HG02981 (cell line): ENCODE data around the gene MRPS31.
"Not testable (repeated sequence)": the region's sequence is repeated elsewhere in the genome, so short reads cannot be mapped to it uniquely, and the experiment has no call there.

Source experiments
- ATAC-seq: cut with Tn5 transposase; IDR thresholded peaks from one replicate; pipeline ENCODE4 v1.9.1; 2021; ENCODE audit warnings: mild to moderate bottlenecking, moderate library complexity; ENCODE audit not compliant: unreplicated experiment

MRPS31 gene

DNA sequence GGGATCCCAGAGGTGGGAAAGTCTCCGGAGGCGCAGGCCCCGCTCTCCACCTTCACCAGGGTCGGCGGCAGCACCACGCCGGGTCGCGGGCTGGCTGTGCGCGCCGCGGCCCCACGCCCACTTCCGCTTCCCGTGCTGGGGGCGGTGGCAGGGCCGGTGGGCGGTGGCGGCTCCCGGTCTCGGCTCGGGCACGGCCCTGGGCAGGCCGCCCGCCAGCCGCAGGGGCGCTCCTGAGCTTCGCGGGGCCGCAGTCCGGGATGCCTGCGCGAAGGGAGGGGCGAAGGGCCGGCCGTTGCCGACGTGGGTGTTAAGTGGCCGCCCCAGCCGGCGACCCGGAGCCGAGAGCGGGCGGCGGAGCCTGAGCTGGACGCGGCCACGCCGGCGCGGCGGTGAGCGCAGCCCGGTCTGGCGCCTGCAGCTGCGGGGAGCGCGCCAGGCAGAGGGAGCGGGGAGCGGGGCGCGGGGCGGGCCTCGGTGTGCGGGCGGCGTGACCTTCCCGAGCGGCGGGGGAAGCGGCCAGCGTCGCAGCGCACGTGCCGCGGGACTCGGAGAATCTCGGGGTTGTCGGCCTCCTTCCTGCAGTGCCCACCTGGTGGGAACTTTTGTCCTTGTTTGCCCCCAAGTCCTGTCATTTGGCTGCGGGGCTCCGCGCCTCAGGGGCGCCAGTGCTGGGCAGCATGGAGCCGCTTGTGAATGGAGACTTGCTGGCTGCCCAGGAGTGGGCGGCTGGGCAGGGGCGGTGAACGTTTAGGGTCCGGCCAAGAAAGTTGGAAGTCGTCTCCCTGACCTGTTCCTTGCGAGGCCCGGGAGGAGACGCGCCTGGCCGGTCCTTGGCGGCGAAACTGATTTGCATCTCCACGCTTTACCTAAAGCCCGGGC is 18.5 kb upstream of the MRPS31 start, which contains the start of gene SLC25A15:
Gene SLC25A15 (plus strand): TSS at position 337 of the 879 bp plus-strand sequence. CDS start 3,616 bp downstream, outside the sequence.
- peak; percentile 82 for ATAC-seq

GRCh38 chr13:40788540-40789274 is 17.7 kb upstream of the MRPS31 start:
- not testable (repeated sequence) for ATAC-seq

DNA sequence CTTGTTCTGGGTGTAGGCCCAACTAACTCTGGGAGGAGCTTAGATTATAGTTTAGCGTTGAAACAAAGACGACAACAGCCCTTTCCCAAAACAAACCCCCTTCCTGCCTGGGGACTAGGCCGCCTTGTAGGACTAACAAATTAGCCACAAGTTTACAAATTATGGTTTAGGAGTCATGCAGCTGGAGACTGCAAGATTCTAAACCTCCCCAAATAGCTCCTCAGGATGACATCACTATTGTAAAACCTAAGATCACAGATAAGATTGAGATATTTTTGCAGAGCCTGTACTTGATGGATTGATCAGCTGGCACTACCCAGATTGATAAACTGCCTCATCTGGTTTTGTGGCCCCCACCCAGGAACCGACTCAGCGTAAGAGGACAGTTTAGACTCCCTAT is 16.1 kb upstream of the MRPS31 start:
- no peak for ATAC-seq

- ATAC-seq: no peak
Measured at GRCh38 chr13:40786568-40786996, 15.6 kb upstream of the MRPS31 start.

GRCh38 chr13:40784540-40784939 is 13.6 kb upstream of the MRPS31 start:
- no peak for ATAC-seq

DNA sequence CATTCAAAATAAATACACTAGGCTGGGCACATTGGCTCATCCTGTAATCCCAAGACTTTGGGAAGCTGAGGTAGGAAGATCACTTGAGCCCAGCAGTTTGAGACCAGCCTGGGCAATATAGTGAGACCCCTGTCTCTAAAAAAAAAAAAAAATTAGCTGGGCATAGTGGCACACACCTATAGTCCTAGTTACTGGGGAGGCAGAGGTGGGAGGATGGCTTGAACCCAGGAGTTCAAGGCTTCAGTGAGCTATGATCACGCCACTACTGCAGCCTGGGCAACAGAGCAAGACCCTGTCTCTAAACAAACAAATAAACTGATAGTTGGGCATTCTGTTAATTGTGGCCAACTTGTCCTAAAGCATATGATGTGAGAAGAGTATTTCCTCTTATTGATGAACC is 12.0 kb upstream of the MRPS31 start:
- not testable (repeated sequence) for ATAC-seq

DNA sequence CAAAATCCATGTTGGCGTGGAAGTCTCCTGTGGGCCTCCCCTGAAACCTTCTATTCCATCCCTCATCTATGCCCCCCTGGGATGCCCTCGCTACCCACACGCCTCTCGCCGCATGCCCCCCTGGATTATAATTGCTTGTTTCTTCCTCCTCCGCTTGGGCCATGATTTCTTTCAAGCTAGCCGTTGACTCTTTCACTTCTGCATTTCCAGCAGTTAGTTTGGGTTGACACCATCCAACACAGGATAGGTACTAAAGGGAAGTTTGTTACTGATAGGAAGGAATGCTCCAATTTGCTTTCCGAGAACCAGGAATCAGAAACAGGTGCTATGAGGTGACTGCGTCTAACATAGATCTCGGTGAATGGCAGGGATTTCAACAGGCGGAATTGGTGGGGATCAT is 10.7 kb upstream of the MRPS31 start:
- ATAC-seq: no peak

- no peak for ATAC-seq
Measured at GRCh38 chr13:40780822-40781401, 9.9 kb upstream of the MRPS31 start.

- ATAC-seq: no peak
Measured at GRCh38 chr13:40779796-40780285, 8.9 kb upstream of the MRPS31 start.

DNA sequence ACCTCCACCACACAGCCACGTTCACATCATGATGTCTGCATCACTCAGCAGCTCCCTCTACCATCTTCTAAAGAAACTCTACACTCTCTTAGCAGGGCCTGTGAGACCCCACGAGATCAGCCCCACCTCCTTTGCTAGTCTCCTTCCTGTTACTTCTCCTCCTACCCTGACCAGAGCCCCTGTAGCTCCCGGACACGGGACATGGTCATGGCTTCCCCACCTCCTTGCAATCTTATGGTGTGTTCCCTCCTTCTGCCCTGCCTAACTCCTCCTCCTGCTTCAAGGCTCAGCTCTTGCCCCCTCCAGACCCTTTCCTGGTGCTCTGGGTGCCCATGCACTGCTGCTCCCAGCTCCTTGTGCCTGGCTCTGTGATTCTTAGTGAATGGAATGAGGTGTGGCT is 8.1 kb upstream of the MRPS31 start:
- ATAC-seq: no peak

GRCh38 chr13:40777809-40778175 is 6.8 kb upstream of the MRPS31 start:
- ATAC-seq: no peak

GRCh38 chr13:40777166-40777808 is 6.3 kb upstream of the MRPS31 start:
- peak; percentile 75 for ATAC-seq

DNA sequence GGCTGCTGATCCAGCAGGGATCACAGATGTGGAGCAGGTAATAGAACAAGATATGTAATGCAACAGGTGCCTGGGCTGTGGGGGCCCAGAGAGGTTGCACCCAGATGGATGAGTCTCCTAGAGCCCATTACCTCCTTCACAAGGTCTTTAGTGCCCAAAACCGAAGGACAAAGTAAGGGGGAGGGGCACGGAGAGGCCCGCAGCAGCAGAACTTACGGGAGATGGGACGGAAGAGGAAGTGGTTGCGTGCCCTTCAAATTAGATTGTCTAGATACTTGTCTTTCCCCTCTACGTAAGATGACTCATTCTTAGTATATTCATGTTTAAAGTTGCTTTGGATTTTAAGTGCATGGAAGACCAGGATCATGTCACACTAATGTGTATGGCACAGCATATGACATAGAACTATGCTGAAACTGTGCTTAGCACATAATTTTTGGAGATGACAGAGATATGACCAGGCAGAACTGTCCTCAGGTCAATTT is 5.7 kb upstream of the MRPS31 start:
- ATAC-seq: peak; percentile 56

GRCh38 chr13:40776232-40776631 is 5.2 kb upstream of the MRPS31 start:
- ATAC-seq: no peak

GRCh38 chr13:40774672-40775071 is 3.7 kb upstream of the MRPS31 start:
- no peak for ATAC-seq

GRCh38 chr13:40772765-40773473 is 1.9 kb upstream of the MRPS31 start:
- ATAC-seq: no peak

- no peak for ATAC-seq
Measured at GRCh38 chr13:40770609-40770933, 419 bp downstream of the MRPS31 start.

DNA sequence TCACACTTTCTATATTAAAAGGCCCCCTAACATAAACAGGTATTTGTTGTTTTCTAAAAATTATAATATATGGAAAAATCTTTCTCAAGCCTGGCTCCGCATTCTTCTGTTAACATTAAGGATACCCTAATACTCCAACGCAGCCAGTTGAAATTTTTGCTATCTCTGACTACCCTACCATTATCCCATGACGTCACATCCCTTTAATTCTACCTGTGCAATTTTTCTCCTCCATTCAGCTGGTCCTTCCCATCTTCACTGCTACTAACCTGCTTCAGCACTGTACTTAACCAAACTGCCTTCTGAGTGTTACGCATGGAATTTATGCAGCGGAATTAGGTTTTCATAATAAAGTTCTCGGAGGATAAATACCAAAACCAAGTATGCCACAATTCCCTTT is 1.0 kb downstream of the MRPS31 start:
- no peak for ATAC-seq

GRCh38 chr13:40765602-40766001 is 5.4 kb downstream of the MRPS31 start:
- no peak for ATAC-seq
